Activated CD8-positive, alpha-beta T cell treated with anti-CD3 and anti-CD28 coated beads for 36 hours (primary cell): ENCODE measurements around the gene PTEN. TPM values are rescaled to one million over a fixed set of nuclear protein-coding genes. Genes with fewer than 3 reads are reported as not detected.
"Not testable (repeated sequence)": the region's sequence is repeated elsewhere in the genome, so short reads cannot be mapped to it uniquely, and the experiment has no call there.

Experiments
- ATAC-seq: fragments of 200-7000 bp; cut with Tn5 transposase; one replicate; pipeline ENCODE4 v1.10.0; 2021; ENCODE audit warnings: mild to moderate bottlenecking, moderate library complexity
- CTCF ChIA-PET: fragments of 350-600 bp; sonication (Branson Sonifier 250); formaldehyde crosslinking; loops from one replicate; lab custom pipeline; 2021; ENCODE audit warnings: antibody characterized with exemption; lab: Charles Lee
- POLR2A ChIA-PET: fragments of 350-600 bp; sonication (Branson Sonifier 250); formaldehyde crosslinking; loops from one replicate; lab custom pipeline; 2021; ENCODE audit warnings: antibody characterized with exemption; lab: Charles Lee
- DNase-seq: peaks from one replicate; pipeline ENCODE4 v3.0.0-alpha.2; 2020
- H3K27ac Mint-ChIP-seq: one replicate; pipeline ENCODE4 v1.8.0; 2021; ENCODE audit warnings: mild to moderate bottlenecking, mixed read lengths
- H3K27me3 Mint-ChIP-seq: one replicate; pipeline ENCODE4 v1.8.0; 2021; ENCODE audit warnings: mixed read lengths
- H3K36me3 Mint-ChIP-seq: one replicate; pipeline ENCODE4 v1.8.0; 2021; ENCODE audit warnings: low read depth, mixed read lengths
- H3K4me1 Mint-ChIP-seq: one replicate; pipeline ENCODE4 v1.8.0; 2021; ENCODE audit warnings: low read depth, mixed read lengths
- H3K4me3 Mint-ChIP-seq: one replicate; pipeline ENCODE4 v1.8.0; 2021; ENCODE audit warnings: mild to moderate bottlenecking, moderate library complexity, mixed read lengths
- H3K9me3 Mint-ChIP-seq: one replicate; pipeline ENCODE4 v1.8.0; 2021; ENCODE audit warnings: mixed read lengths
- CTCF ChIP-seq: fragments of 200-600 bp; IDR thresholded peaks from one replicate; pipeline ENCODE4 v1.8.0; 2022; ENCODE audit warnings: antibody characterized with exemption, mild to moderate bottlenecking
- intact Hi-C: fragments of 100-400 bp; cut with micrococcal nuclease; formaldehyde crosslinking; loops from one replicate; pipeline ENCODE4 v1.10.0; 2022
- total RNA-seq, 2 experiments: library from RNA; stranded (reverse); gene quantifications; one replicate each; pipeline ENCODE4 v1.2.3, GENCODE V29; 2021

PTEN gene
- total RNA-seq, 2 experiments from 2014 or later, result 48.9 to 51.8 TPM

GRCh38 chr10:87875929-87876571, 12.6 kb downstream of the PTEN start:
- Mint-ChIP-seq H3K4me3 (no peak overlapping the region), H3K4me1 (peaks cover 44% of the 10 kb centered on the region), H3K36me3 (peaks cover 26% of the 10 kb centered on the region), H3K27ac (no peak overlapping the region), H3K27me3 (no peaks in the 10 kb centered on the region), H3K9me3 (no peaks in the 10 kb centered on the region)
- no peak for TF ChIP-seq CTCF
- ChIA-PET CTCF (interaction anchor here (1.1 kb wide), 1 partner anchor 15 kb away, joined by 3 read pairs; no protein-coding TSS in a partner anchor), POLR2A (no interaction called here)
- DNase-seq (no peak), ATAC-seq (no peak)
- intact Hi-C loops, result no loop called here

- ChIA-PET POLR2A (interaction anchor here (0.6 to 0.7 kb wide), 2 partner anchors 138 to 146 kb away, joined by 3 read pairs; no protein-coding TSS in a partner anchor), CTCF (interaction anchor here (0.5 kb wide), 1 partner anchor 32 kb away, joined by 3 read pairs; no protein-coding TSS in a partner anchor)
- DNase-seq (no peak), ATAC-seq (no peak)
- no peak for TF ChIP-seq CTCF
- no peaks in the 10 kb centered on the region for H3K27me3 Mint-ChIP-seq
- peaks cover 40% of the 10 kb centered on the region for H3K4me1 Mint-ChIP-seq
- peaks cover 30% of the 10 kb centered on the region for H3K36me3 Mint-ChIP-seq
- no peaks in the 10 kb centered on the region for H3K9me3 Mint-ChIP-seq
- H3K4me3 Mint-ChIP-seq, result no peak overlapping the region
- H3K27ac Mint-ChIP-seq, result no peak overlapping the region
- intact Hi-C loops, result no loop called here
Observed at GRCh38 chr10:87878664-87879459, 15.4 kb downstream of the PTEN start.

- intact Hi-C loops, result no loop called here
- H3K36me3 Mint-ChIP-seq, result peaks cover 32% of the 10 kb centered on the region
- H3K27ac Mint-ChIP-seq, result no peak overlapping the region
- POLR2A ChIA-PET, result no interaction called here
- no peaks in the 10 kb centered on the region for H3K9me3 Mint-ChIP-seq
- no peaks in the 10 kb centered on the region for H3K27me3 Mint-ChIP-seq
- DNase-seq (no peak), ATAC-seq (no peak)
- peaks cover 31% of the 10 kb centered on the region for H3K4me1 Mint-ChIP-seq
- CTCF ChIA-PET, result no interaction called here
- no peak overlapping the region for H3K4me3 Mint-ChIP-seq
- no peak for TF ChIP-seq CTCF
Observed at GRCh38 chr10:87880336-87880735, 16.9 kb downstream of the PTEN start.

- POLR2A ChIA-PET, result interaction anchor here (1.2 to 1.4 kb wide), 2 partner anchors 18 to 20 kb away, joined by 3 to 5 read pairs; partner anchors contain the start of genes KLLN and PTEN
- H3K27me3 Mint-ChIP-seq, H3K9me3 Mint-ChIP-seq, ATAC-seq, H3K4me3 Mint-ChIP-seq, CTCF ChIA-PET, intact Hi-C loops, DNase-seq: not testable (repeated sequence)
- Mint-ChIP-seq H3K4me1 (peaks cover 37% of the 10 kb centered on the region), H3K36me3 (peaks cover 41% of the 10 kb centered on the region), H3K27ac (peak overlapping the region; percentile 27)
Observed at GRCh38 chr10:87881373-87882059, 18.1 kb downstream of the PTEN start.

- no peak overlapping the region for H3K4me3 Mint-ChIP-seq
- ATAC-seq (no peak), DNase-seq (no peak)
- CTCF ChIA-PET, result interaction anchor here (1.7 kb wide), 1 partner anchor 927 kb away, joined by 4 read pairs; no protein-coding TSS in a partner anchor
- H3K27me3 Mint-ChIP-seq, result no peaks in the 10 kb centered on the region
- no peak for TF ChIP-seq CTCF
- peaks cover 44% of the 10 kb centered on the region for H3K4me1 Mint-ChIP-seq
- POLR2A ChIA-PET, result interaction anchor here (1.2 to 1.4 kb wide), 2 partner anchors 20 to 21 kb away, joined by 3 to 5 read pairs; partner anchors contain the start of genes KLLN and PTEN
- H3K27ac Mint-ChIP-seq, result no peak overlapping the region
- intact Hi-C loops, result no loop called here
- H3K36me3 Mint-ChIP-seq, result peaks cover 53% of the 10 kb centered on the region
- peaks cover 16% of the 10 kb centered on the region for H3K9me3 Mint-ChIP-seq
Observed at GRCh38 chr10:87882555-87883294, 19.3 kb downstream of the PTEN start.
